K562 (cell line): ENCODE measurements around the gene NUFIP2. TPM values are rescaled to one million over a fixed set of nuclear protein-coding genes. Genes with fewer than 3 reads are reported as not detected.

ENCODE experiments used
- MLLT1 ChIP-seq, 2 experiments: fragments of 450-650 bp; IDR thresholded peaks; 2 replicates each; pipeline ENCODE4 v1.6.1; 2016
- REST ChIP-seq, 2 experiments: fragments of 450-650 bp; formaldehyde crosslinking in 1 of 2; IDR thresholded peaks; 2 replicates each; pipeline versions ENCODE4 v1.4.0 to v1.6.1; 2014 to 2020; ENCODE audit warnings: mild to moderate bottlenecking in 2 of 2, borderline replicate concordance in 1 of 2, low read depth in 1 of 2
- polyA plus RNA-seq, 8 experiments: library from polyadenylated mRNA; depleted of rRNA in 4 of 8; stranded (reverse) in 5 of 8; unstranded in 3 of 8; fragments of >200 nt; fragmentation: Nextera tagmentation in 2 of 8; fragmentation: Illumina TruSeq in 1 of 8; extraction: Ambion mirVana in 2 of 8; extraction: Trizol in 1 of 8; gene quantifications; 2 replicates each; pipeline versions ENCODE4 v1.2.1 to v1.2.3, GENCODE V29; 2011 to 2014; ENCODE audit warnings: inconsistent platforms in 1 of 8, missing spikeins in 1 of 8
- total RNA-seq, 7 experiments: library from RNA; depleted of rRNA in 6 of 7; stranded (reverse); fragments of >200 nt in 6 of 7; fragmentation: Illumina TruSeq in 2 of 7; extraction: Trizol in 2 of 7; gene quantifications; 2 replicates each; pipeline versions ENCODE4 v1.2.1 to v1.2.3, GENCODE V29; 2011 to 2021; ENCODE audit warnings: low replicate concordance in 1 of 7

Gene NUFIP2
- total and polyA plus RNA-seq, 9 of the 15 experiments (the other 6 are each of a cell fraction or from before 2014, with no cell fraction given) = 4.9 to 40.7 (median 18.5) TPM

- TF ChIP-seq REST (IDR thresholded peaks at IDR 0.05; ENCODE audit: borderline replicate concordance) = peak; percentile 55; the same call in 1 of the 2 replicates
- TF ChIP-seq REST (CRISPR knock-in tag; IDR thresholded peaks at IDR 0.05; ENCODE audit: low read depth) = no peak
- TF ChIP-seq MLLT1 (IDR thresholded peaks at IDR 0.05) = peak in 1 of 2 experiments; percentile 80; a peak in 2 of 4 replicates
Measured at GRCh38 chr17:29243792-29244191, 50.2 kb downstream of the NUFIP2 start (continued).
